ENCODE measurements around the gene LBR.

The LBR gene

DNA sequence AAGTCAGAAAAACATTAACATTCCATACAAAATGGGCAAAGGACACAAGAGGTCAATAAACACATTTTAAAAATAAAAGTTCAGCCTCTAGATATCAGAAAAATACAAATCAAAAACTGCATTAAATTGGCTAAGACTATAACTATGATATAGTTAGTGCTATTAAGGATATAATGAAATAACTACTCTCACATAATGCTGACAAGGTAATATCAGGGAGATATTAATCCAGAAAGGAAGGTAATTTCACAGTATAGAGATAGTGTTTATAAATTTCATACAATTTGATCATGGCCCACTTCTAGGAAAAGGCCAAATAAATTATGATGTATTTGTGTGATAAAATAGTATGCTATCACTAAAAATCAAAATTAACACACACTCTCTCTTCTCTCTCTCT lies 61.8 kb downstream of the LBR start:
- DNase-seq, result no peak

DNA sequence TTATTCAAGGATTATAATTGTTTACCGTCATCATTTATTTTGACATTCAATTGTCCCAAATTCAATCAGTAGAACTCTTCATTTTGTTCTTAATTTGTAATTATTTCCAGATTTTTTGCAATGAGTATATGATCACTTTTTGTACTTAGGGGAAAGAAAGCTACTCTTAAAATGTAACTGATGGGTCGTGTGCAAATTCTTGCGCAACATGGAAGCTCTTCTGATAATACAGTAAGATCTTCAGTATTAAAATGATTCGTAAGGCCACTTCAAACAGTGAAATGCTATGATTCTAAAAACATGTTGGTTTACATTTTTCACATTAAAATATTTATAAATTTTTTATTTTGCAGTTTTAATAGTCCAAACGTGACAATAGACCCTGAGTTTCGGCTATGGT lies 63.4 kb downstream of the LBR start:
- DNase-seq, result no peak

DNA sequence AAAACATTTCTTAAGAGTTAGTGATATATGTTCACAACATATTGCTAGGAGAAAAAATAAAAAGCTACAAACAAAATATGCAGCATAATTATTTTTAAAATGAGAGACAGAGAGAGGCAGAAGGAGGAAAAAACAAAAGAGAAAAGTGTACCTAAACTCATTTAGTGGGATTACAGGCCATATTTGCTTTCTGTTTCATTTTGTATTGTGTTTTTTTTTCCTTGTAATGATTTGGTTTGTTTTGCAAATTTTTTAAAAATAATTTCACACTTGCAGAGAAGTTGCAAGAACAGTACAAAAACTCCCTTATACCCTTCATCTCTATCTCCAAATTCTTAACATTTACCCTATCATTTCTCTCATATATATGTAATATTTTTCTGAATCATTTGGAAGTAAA lies 65.0 kb downstream of the LBR start:
- DNase-seq, result no peak

DNA sequence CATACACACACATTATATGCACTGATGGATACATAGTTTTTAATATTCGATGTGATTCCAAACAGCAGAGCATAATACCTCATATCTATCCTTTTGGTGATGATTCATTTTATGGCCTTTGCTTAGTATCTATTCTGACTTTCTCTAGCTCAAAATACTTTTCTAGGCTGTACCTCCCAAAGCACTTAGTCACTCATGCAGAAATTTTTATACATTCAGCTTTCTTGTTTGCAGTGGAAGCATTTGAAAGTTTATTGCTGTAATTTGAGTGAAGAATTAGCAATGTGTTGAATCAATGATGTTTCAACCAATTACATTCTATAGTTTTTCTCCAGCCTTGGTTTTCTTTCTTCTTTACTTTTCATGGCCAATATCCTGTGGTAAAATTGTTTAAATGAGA lies 66.7 kb downstream of the LBR start:
- no peak for DNase-seq

DNA sequence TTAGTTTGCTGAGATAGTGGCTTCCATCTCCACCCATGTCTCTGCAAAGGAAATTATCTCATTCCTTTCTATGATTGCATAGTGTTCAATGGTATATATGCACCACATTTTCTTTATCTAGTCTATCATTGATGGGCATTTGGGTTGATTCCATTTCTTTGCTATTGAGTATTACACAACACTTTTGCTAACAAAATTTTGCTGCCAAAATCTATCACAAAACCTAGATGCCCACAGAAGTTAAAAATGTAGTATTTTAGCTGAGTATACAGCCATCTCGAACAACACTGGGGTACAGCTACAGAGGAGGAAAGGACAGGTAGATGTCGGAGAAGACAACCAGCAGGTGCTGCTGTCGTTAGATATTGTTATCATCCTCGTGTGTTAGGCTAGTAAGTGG lies 67.7 kb downstream of the LBR start:
- DNase-seq, result no peak

DNA sequence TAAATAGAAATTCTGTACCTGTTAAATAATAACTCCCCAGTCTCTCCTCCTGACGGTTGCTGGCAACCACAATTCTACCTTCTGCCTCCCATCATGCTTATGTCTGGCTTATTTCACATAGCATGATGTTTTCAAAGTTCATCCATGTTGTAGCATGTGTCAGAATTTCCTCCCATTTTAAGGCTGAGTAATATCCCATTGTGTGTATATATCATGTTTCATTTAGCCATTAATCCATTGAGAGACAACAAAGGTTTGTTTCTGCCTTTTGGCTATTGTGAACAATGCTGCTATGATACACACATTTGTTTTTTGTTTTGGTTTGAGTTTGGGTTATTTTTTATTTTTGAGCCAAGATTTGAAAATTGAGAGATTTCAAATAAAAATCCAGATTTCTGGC lies 72.0 kb downstream of the LBR start:
- no peak for DNase-seq

DNA sequence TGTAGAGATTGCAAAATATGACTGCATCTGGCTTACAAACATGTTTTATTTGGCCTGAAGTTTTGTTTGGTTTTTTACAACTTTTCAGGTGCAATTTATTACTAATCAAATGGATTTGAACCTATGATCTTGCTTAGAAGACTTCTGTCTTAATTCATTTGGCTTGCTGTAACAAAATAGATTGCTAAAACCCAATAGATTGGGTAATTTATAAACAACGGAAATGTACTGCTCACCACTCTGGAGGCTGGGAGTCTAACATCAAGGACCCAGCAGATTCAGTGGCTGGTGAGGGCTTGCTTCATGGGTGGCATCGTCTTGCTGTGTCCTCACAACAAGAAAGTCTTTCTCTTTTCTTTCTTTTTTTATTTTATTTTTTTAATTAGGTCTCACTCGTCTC lies 72.9 kb downstream of the LBR start:
- DNase-seq, result no peak
